IgD-negative memory B cell (primary cell): ENCODE data around the gene CIC. TPM values are rescaled to one million over a fixed set of nuclear protein-coding genes. Genes with fewer than 3 reads are reported as not detected.
"Not testable (repeated sequence)": the region's sequence is repeated elsewhere in the genome, so short reads cannot be mapped to it uniquely, and the experiment has no call there.

Experiments
- H3K27ac Mint-ChIP-seq, 3 donors: one replicate each; pipeline ENCODE4 v1.8.0; 2020 to 2022; ENCODE audit warnings: mild to moderate bottlenecking in 3 of 3, mixed read lengths in 3 of 3, moderate library complexity in 1 of 3
- H3K27me3 Mint-ChIP-seq: one replicate; pipeline ENCODE4 v1.8.0; 2021; ENCODE audit warnings: mixed read lengths
- H3K36me3 Mint-ChIP-seq: one replicate; pipeline ENCODE4 v1.8.0; 2020; ENCODE audit warnings: mild to moderate bottlenecking, mixed read lengths
- H3K4me1 Mint-ChIP-seq, 3 donors: one replicate each; pipeline ENCODE4 v1.8.0; 2020 to 2022; ENCODE audit warnings: mixed read lengths in 3 of 3, mild to moderate bottlenecking in 1 of 3
- H3K4me3 Mint-ChIP-seq, 4 donors: one replicate each; pipeline ENCODE4 v1.8.0; 2020 to 2022; ENCODE audit warnings: mild to moderate bottlenecking in 4 of 4, mixed read lengths in 4 of 4, moderate library complexity in 3 of 4
- H3K9me3 Mint-ChIP-seq, 3 donors: one replicate each; pipeline ENCODE4 v1.8.0; 2020 to 2021; ENCODE audit warnings: mixed read lengths in 3 of 3, mild to moderate bottlenecking in 1 of 3
- polyA plus RNA-seq: library from polyadenylated mRNA; unstranded; fragments of 300-500 nt; fragmentation: Illumina TruSeq; gene quantifications from one replicate; pipeline ENCODE4 v1.2.3, GENCODE V29; 2021

CIC gene
- polyA plus RNA-seq, 1 donor from 2014 or later, result 4.5 TPM

DNA sequence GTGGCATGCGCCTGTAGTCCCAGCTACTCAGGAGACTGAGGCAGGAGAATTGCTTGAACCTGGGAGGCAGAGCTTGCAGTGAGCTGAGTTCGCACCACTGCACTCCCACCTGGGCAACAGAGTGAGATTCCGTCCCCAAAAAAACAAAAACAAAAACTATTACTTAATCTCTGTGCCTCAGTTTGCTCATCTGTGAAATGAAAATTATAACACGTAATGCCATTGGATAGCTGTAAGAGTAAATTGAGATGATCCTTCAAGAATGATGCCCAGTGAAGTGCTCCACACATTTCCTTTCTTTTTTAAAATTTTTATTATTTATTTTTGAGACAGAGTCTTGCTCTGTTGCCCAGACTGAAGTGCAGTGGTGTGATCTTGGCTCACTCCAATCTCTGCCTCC is 70.9 kb downstream of the CIC start:
- H3K36me3 Mint-ChIP-seq, H3K9me3 Mint-ChIP-seq, H3K4me3 Mint-ChIP-seq, H3K4me1 Mint-ChIP-seq, H3K27me3 Mint-ChIP-seq, H3K27ac Mint-ChIP-seq: not testable (repeated sequence)

DNA sequence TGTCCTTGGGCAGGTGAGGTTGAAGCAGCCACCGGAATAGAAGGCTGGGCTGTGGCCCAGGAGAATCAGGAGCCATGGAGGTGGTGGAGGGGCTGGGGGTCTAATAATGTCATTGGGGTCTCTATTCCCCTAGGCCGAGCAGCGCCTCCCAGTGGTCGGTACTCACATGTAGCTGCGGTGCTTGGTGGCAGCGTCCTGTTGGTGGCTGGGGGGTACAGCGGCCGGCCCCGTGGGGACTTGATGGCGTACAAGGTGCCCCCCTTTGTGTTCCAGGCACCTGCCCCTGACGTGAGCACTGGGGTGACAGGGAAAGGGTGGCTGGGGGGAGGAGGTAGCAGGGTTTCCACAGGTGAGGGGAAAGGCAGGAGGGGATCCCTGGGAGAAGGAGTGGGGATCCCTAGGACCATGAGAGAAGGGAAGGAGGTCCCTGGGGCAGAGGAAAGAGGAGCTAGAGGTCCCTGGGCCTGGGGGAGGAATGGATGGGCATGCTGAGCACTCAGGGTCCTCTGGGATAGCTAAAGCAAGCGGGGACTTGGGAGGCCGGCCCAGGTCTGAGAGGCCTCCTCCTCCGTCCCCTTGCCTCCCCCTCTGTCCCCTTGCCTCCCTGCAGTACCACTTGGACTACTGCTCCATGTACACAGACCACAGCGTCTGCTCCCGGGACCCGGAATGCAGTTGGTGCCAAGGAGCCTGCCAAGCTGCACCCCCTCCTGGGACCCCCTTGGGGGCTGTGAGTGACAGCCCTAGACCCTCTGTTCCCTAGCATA is 74.5 kb downstream of the CIC start:
- Mint-ChIP-seq H3K27ac (no peak overlapping the region), H3K36me3 (peaks cover 13% of the 10 kb centered on the region)

DNA sequence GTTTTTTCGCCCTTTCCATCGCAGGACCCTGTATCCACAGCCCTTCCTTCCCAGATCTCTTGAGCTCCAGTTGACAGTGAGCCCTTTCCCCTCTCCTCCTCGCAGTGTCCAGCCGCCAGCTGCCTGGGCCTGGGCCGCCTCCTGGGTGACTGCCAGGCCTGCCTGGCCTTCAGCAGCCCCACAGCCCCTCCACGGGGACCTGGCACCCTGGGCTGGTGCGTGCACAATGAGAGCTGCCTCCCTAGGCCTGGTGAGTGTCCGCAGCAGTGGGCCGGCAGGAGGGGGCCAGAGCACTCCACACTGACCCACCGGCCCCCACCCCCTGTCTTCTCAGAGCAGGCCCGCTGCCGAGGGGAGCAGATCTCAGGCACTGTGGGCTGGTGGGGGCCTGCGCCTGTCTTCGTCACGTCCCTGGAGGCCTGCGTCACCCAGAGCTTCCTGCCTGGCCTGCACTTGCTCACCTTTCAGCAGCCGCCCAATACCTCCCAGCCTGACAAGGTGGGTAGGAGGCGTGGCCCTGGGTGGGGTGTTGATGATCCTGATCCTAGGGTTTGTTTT is 75.4 kb downstream of the CIC start:
- H3K27me3 Mint-ChIP-seq, result no peaks in the 10 kb centered on the region
- H3K4me3 Mint-ChIP-seq, result no peak overlapping the region
- H3K27ac Mint-ChIP-seq, result no peak overlapping the region
- H3K9me3 Mint-ChIP-seq, result no peaks in the 10 kb centered on the region
- H3K4me1 Mint-ChIP-seq, result no peaks in the 10 kb centered on the region
- peaks cover 12% of the 10 kb centered on the region for H3K36me3 Mint-ChIP-seq

More for the DNA sequence above, 74.5 kb downstream of the CIC start:
- H3K4me3 Mint-ChIP-seq, result no peak overlapping the region
- peaks cover 0 to 2% (median 0%) of the 10 kb centered on the region in 3 donors for H3K4me1 Mint-ChIP-seq
- H3K9me3 Mint-ChIP-seq, result no peaks in the 10 kb centered on the region
- no peaks in the 10 kb centered on the region for H3K27me3 Mint-ChIP-seq

Other genes with a start within 250 kb of the CIC start
- not detected for gene GRIK5, start 199.0 kb upstream of the CIC start, polyA plus RNA-seq
- gene ZNF574, start 193.1 kb upstream of the CIC start, polyA plus RNA-seq, result 24.8 TPM
- 89.1 TPM for gene POU2F2, start 136.8 kb upstream of the CIC start, polyA plus RNA-seq
- 159 TPM for gene DEDD2, start 51.6 kb upstream of the CIC start, polyA plus RNA-seq
- 8.0 TPM for gene ZNF526, start 48.9 kb upstream of the CIC start, polyA plus RNA-seq
- gene GSK3A, start 26.6 kb upstream of the CIC start, polyA plus RNA-seq, result 24.5 TPM
- 6.7 TPM for gene ERF, start 14.1 kb upstream of the CIC start, polyA plus RNA-seq
- gene PRR19, start 32.9 kb downstream of the CIC start, polyA plus RNA-seq, result 0.55 TPM
- 49.0 TPM for gene PAFAH1B3, start 33.4 kb downstream of the CIC start, polyA plus RNA-seq
- not detected for gene TMEM145, start 44.1 kb downstream of the CIC start, polyA plus RNA-seq
- gene MEGF8, start 56.4 kb downstream of the CIC start, polyA plus RNA-seq, result 0.90 TPM
- gene CNFN, start 121.0 kb downstream of the CIC start, polyA plus RNA-seq, result 42.5 TPM
- 15.0 TPM for gene LIPE, start 158.1 kb downstream of the CIC start, polyA plus RNA-seq
- gene CXCL17, start 173.7 kb downstream of the CIC start, polyA plus RNA-seq, result 0.25 TPM